Panc1 (cell line): Measurements from ENCODE around the gene RIN1.

Source experiments
- CTCF ChIP-seq: fragments of 450-650 bp; IDR thresholded peaks from 2 replicates; pipeline ENCODE4 v1.5.1; 2017; ENCODE audit warnings: mild to moderate bottlenecking
- POLR2AphosphoS5 ChIP-seq: IDR thresholded peaks from 2 replicates; pipeline ENCODE4 v1.6.1; 2012; ENCODE audit warnings: mild to moderate bottlenecking, low read depth, low read length, moderate library complexity
- REST ChIP-seq, 2 experiments: IDR thresholded peaks; 2 replicates each; pipeline ENCODE4 v1.6.1; 2011 to 2012; ENCODE audit warnings: low read depth in 2 of 2, control low read depth in 1 of 2, low read length in 1 of 2, mild to moderate bottlenecking in 1 of 2, moderate library complexity in 1 of 2; ENCODE audit not compliant: insufficient read depth in 1 of 2
- TCF7L2 ChIP-seq: IDR thresholded peaks from 2 replicates; pipeline ENCODE4 v1.6.1; 2011; ENCODE audit warnings: mild to moderate bottlenecking, low read depth, low read length, inconsistent platforms

GRCh38 chr11:66333896-66334604 lies 2.2 kb downstream of the RIN1 start:
- no peak for TF ChIP-seq POLR2AphosphoS5
- no peak for TF ChIP-seq REST (IDR thresholded peaks at IDR 0.05; ENCODE audit: insufficient read depth in 1 of 2, low read depth in 2 of 2, low read length in 1 of 2)
- TF ChIP-seq CTCF = no peak
- no peak for TF ChIP-seq TCF7L2
